AG04450 (cell line): Measurements from ENCODE around the gene AOAH. TPM values are rescaled to one million over a fixed set of nuclear protein-coding genes. Genes with fewer than 3 reads are reported as not detected.

Source experiments
- CTCF ChIA-PET: fragments of 300-600, 350-600 bp; formaldehyde crosslinking; extraction: SDS; loops from one replicate; lab custom pipeline; 2022; ENCODE audit warnings: antibody characterized with exemption, inconsistent platforms; lab: Charles Lee
- POLR2A ChIA-PET: fragments of 350-600 bp; formaldehyde crosslinking; extraction: SDS; loops from one replicate; lab custom pipeline; 2021; ENCODE audit warnings: antibody characterized with exemption, inconsistent platforms; lab: Yijun Ruan, JAX
- DNase-seq: peaks from one replicate; pipeline ENCODE4 v3.0.0-alpha.2; 2011; ENCODE audit warnings: low read depth, low spot score
- H3K27ac ChIP-seq: one replicate; pipeline ENCODE4 v1.5.1; 2012; ENCODE audit warnings: low read depth, low read length, control low read depth
- H3K27me3 ChIP-seq: one replicate; pipeline ENCODE4 v1.6.0; 2012; ENCODE audit warnings: low read length; ENCODE audit not compliant: control insufficient read depth, insufficient read depth
- H3K4me3 ChIP-seq: 2 replicates; pipeline ENCODE4 v1.5.1; 2011; ENCODE audit warnings: mild to moderate bottlenecking, low read depth, low read length, control low read depth
- H3K9me3 ChIP-seq: 2 replicates; pipeline ENCODE4 v1.5.1; 2012; ENCODE audit warnings: low read length; ENCODE audit not compliant: control insufficient read depth, insufficient read depth
- polyA plus RNA-seq: library from polyadenylated mRNA; depleted of rRNA; stranded (reverse); fragments of >200 nt; gene quantifications from 2 replicates; pipeline ENCODE4 v1.2.3, GENCODE V29; 2011
- TF ChIP-seq, protein P1 (sequence below): IDR thresholded peaks from 2 replicates; pipeline ENCODE4 v1.5.1; 2011; ENCODE audit warnings: low read depth, low read length, control low read depth, inconsistent platforms

Gene AOAH
- polyA plus RNA-seq, 1 experiment = not detected

DNA sequence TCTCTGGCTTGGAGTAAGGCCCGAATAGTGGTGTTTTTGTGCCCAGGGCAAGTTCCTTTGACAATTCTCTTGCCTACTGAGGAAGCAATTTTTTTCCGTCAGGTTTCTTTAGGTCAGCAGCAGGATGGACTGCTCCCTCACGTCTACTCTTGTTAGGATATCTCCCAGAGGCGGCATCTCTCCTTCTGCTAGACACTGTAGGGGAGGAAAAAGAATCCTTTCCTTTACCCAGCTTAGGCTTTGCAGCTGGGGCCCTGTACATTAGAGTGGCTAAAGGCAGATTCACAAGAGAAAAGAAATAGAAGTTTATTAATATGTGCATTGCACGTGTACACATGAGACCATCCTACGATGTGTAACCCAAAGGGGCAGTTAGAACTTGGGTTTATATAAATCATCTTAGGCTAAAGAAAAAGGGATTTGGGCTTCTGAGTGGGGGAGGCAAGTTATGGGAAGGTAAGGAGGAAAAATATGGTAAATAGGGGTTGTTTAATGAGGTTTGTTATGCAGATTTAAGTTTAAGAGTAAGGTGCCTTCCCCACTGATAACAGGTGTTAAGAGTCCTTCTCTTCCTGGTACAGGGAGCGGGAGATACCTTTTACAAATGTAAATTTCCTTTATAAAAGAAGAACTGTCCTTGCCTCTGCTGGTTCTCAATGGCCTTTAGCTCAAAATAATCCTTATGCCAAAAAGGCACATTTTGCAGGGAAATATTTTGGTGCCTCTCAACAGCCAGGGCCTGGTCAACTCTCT is 156.4 kb downstream of the AOAH start:
- TF ChIP-seq, protein P1, sequence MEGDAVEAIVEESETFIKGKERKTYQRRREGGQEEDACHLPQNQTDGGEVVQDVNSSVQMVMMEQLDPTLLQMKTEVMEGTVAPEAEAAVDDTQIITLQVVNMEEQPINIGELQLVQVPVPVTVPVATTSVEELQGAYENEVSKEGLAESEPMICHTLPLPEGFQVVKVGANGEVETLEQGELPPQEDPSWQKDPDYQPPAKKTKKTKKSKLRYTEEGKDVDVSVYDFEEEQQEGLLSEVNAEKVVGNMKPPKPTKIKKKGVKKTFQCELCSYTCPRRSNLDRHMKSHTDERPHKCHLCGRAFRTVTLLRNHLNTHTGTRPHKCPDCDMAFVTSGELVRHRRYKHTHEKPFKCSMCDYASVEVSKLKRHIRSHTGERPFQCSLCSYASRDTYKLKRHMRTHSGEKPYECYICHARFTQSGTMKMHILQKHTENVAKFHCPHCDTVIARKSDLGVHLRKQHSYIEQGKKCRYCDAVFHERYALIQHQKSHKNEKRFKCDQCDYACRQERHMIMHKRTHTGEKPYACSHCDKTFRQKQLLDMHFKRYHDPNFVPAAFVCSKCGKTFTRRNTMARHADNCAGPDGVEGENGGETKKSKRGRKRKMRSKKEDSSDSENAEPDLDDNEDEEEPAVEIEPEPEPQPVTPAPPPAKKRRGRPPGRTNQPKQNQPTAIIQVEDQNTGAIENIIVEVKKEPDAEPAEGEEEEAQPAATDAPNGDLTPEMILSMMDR = no peak
- ChIA-PET CTCF (no interaction called here), POLR2A (no interaction called here)
- Histone ChIP-seq H3K9me3 (no peaks in the 10 kb centered on the region), H3K4me3 (no peak overlapping the region), H3K27me3 (peaks cover 2% of the 10 kb centered on the region), H3K27ac (no peak overlapping the region)
- DNase-seq = no peak

DNA sequence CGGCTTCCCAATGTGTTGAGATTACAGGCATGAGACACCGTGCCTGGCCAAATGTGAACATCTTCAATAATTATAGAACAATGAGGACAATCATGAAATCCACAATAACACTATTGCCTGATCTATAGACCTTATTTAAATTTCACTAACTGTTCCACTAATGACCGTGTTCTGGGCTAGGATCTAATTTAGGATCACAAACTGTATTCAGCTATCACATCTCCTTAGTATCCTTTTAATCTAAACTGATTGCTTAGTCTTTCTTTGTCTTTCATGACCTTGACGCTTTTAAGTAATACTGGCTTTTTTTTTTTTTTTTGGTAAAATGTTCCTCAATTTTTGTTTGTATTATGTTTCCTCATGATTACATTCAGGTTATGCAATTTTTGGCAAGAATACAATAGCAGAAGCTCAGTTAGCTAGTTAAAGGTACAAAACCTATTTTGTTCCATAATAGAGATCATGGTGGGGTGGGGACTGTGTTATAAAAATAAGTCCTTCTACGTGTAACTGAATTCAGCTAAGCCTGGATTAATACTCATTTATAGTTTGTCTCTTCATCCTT is 158.4 kb downstream of the AOAH start:
- CTCF ChIA-PET = interaction anchor here (0.7 to 1.3 kb wide), 2 partner anchors 78 to 124 kb away, joined by 5 to 10 read pairs; no protein-coding TSS in a partner anchor
- POLR2A ChIA-PET = interaction anchor here (0.7 kb wide), 1 partner anchor 139 kb away, joined by 7 read pairs; no protein-coding TSS in a partner anchor
- no peaks in the 10 kb centered on the region for H3K9me3 ChIP-seq
- no peak overlapping the region for H3K4me3 ChIP-seq
- no peak overlapping the region for H3K27ac ChIP-seq
- peaks cover under 1% of the 10 kb centered on the region for H3K27me3 ChIP-seq
- no peak for DNase-seq
- TF ChIP-seq, protein P1 = no peak

DNA sequence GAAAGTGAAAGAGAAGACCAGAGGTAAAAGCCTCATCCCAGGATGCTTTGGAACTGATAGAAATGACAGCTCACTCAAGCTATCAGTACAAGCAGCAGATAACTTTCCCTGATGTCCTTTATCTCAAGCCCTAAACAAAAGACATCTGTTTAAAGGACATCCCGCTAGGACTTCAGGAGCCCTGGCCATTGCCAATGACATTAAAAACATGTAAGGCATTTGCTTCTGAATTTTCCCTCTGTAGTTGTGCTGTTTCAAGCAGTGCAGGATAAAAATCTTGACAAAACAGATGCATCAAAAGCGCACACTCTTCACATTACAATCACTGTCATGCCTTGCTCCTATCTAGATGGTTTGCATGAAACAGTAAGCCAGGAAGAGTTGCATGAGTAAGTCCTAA is 159.8 kb downstream of the AOAH start:
- Histone ChIP-seq H3K27ac (no peak overlapping the region), H3K4me3 (no peak overlapping the region), H3K27me3 (peaks cover 3% of the 10 kb centered on the region), H3K9me3 (no peaks in the 10 kb centered on the region)
- POLR2A ChIA-PET = no interaction called here
- no peak for DNase-seq
- CTCF ChIA-PET = no interaction called here
- TF ChIP-seq, protein P1 = no peak

DNA sequence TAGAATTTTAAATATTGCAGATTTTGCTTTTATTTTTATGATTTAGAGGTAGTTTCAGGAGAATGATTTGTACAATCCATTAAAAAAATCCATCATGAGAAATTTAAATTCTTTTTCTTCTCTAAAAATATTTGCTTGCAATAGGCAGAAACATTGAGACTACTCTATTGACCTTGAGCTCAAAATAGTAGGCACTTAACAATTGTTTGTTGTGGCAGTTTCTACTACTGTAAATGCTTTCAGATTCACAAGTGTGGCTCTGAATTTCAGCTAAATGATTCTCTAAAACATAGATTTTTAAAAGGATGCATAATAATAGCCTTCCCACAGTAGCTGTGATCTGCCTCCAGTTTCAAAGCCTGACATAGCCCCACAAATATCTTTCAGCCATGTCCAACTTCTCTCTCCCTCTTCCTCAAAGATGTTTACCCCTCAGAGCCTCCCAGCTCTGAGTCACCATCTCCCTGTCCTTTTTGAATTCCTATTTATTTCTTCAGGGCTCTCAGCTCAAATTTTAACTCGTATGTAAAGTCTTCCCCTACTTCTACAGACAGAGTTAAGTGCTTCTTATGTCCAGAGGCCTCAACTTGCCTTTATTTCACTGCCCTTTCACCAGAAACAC is 160.5 kb downstream of the AOAH start:
- ChIA-PET POLR2A (no interaction called here), CTCF (interaction anchor here (0.8 kb wide), 1 partner anchor 21 kb away, joined by 3 read pairs; no protein-coding TSS in a partner anchor)
- Histone ChIP-seq H3K9me3 (no peaks in the 10 kb centered on the region), H3K27ac (no peak overlapping the region), H3K27me3 (peaks cover 3% of the 10 kb centered on the region), H3K4me3 (no peak overlapping the region)
- TF ChIP-seq, protein P1 = no peak
- DNase-seq = peak; percentile 11

DNA sequence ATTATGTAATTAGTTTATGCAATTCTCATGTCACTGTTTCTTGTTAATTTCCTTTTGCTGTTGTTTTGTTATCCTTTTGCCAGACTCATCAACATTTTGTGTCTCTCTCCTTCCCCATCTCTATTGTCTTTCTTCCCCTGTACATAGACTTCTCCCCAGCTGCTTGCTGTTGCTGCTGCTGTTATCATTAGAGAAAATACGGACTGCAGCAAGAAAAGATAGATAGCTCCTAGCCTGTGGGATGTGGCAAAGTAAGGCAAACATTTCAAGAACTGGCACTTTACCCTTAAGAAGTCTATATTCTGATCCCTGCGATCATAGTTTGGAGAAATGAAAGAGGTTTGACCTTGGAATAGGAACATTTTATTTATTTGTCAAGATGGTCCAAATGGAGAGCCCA is 162.2 kb downstream of the AOAH start:
- TF ChIP-seq, protein P1 = no peak
- peaks cover 3% of the 10 kb centered on the region for H3K27me3 ChIP-seq
- no peaks in the 10 kb centered on the region for H3K9me3 ChIP-seq
- H3K4me3 ChIP-seq = no peak overlapping the region
- no peak overlapping the region for H3K27ac ChIP-seq
- ChIA-PET POLR2A (no interaction called here), CTCF (no interaction called here)
- no peak for DNase-seq
